GM12865 (cell line): ENCODE data around the gene RAB3IL1.
"Not testable (repeated sequence)": the region's sequence is repeated elsewhere in the genome, so short reads cannot be mapped to it uniquely, and the experiment has no call there.

Source experiments
- DNase-seq: peaks from one replicate; pipeline ENCODE4 v3.0.0; 2010; ENCODE audit warnings: low read depth
- H3K4me3 ChIP-seq: 2 replicates; pipeline ENCODE4 v1.5.1; 2011; ENCODE audit warnings: mild to moderate bottlenecking, low read depth, low read length, control low read depth
- CTCF ChIP-seq: IDR thresholded peaks from 2 replicates; pipeline ENCODE4 v1.5.1; 2011; ENCODE audit warnings: low read length, control low read depth, low read depth, inconsistent platforms; ENCODE audit not compliant: insufficient read depth; ENCODE audit errors: missing control alignments

RAB3IL1 gene

GRCh38 chr11:61885784-61886580, 31.4 kb downstream of the RAB3IL1 start:
- TF ChIP-seq CTCF, result no peak
- no peak for DNase-seq
- no peak overlapping the region for H3K4me3 ChIP-seq

GRCh38 chr11:61885166-61885778, 32.1 kb downstream of the RAB3IL1 start:
- no peak for DNase-seq
- H3K4me3 ChIP-seq, result no peak overlapping the region
- no peak for TF ChIP-seq CTCF

- DNase-seq, result no peak
- no peak overlapping the region for H3K4me3 ChIP-seq
- TF ChIP-seq CTCF, result no peak
Measured at GRCh38 chr11:61883947-61884346, 33.4 kb downstream of the RAB3IL1 start.

GRCh38 chr11:61883327-61883726, 34.0 kb downstream of the RAB3IL1 start:
- TF ChIP-seq CTCF, result no peak
- no peak for DNase-seq
- H3K4me3 ChIP-seq, result no peak overlapping the region

- no peak overlapping the region for H3K4me3 ChIP-seq
- no peak for DNase-seq
- TF ChIP-seq CTCF, result no peak
Measured at GRCh38 chr11:61882879-61883278, 34.5 kb downstream of the RAB3IL1 start.

- DNase-seq, H3K4me3 ChIP-seq: not testable (repeated sequence)
Measured at GRCh38 chr11:61882267-61882666, 35.1 kb downstream of the RAB3IL1 start.

- no peak for DNase-seq
- no peak overlapping the region for H3K4me3 ChIP-seq
- no peak for TF ChIP-seq CTCF
Measured at GRCh38 chr11:61881397-61881796, 36.0 kb downstream of the RAB3IL1 start.
